K562 (cell line): Measurements from ENCODE around the gene ILF2. TPM values are rescaled to one million over a fixed set of nuclear protein-coding genes. Genes with fewer than 3 reads are reported as not detected.
A peak's percentile ranks its signal among the peaks of the same experiment; 100 is the strongest.

Experiments
- BRD4 ChIP-seq: fragments of 200-600 bp; sonication (generic); IDR thresholded peaks from 2 replicates; pipeline ENCODE4 v1.6.1; 2017; ENCODE audit warnings: inconsistent platforms
- HCFC1 ChIP-seq: IDR thresholded peaks from 2 replicates; pipeline ENCODE4 v1.6.1; 2012; ENCODE audit warnings: low read depth, low read length, improper control_type of control experiment
- HDAC2 ChIP-seq: fragments of 450-650 bp; IDR thresholded peaks from 2 replicates; pipeline ENCODE4 v1.6.1; 2016; ENCODE audit warnings: mild to moderate bottlenecking
- HNRNPLL ChIP-seq: fragments of 200-400 bp; formaldehyde crosslinking; IDR thresholded peaks from 2 replicates; pipeline ENCODE4 v1.6.1; 2017; ENCODE audit warnings: low read length, low read depth, mild to moderate bottlenecking; ENCODE audit not compliant: poor library complexity, severe bottlenecking
- IFI16 ChIP-seq: fragments of 250-450 bp; sonication (Bioruptor Pico); IDR thresholded peaks from 2 replicates; pipeline ENCODE4 v2.1.2; 2022; ENCODE audit warnings: mild to moderate bottlenecking, inconsistent platforms
- JUNB ChIP-seq: fragments of 450-650 bp; formaldehyde crosslinking; conservative IDR thresholded peaks from 2 replicates; pipeline ENCODE4 v1.4.0; 2020; ENCODE audit warnings: mild to moderate bottlenecking
- MAFK ChIP-seq: IDR thresholded peaks from 2 replicates; pipeline ENCODE4 v1.6.1; 2011; ENCODE audit warnings: low read length, improper control_type of control experiment
- NFIX ChIP-seq: fragments of 250-450 bp; sonication (Bioruptor Pico); IDR thresholded peaks from 2 replicates; pipeline ENCODE4 v1.4.0; 2020; ENCODE audit warnings: low read depth, mild to moderate bottlenecking, moderate library complexity
- NUFIP1 ChIP-seq: fragments of 450-650 bp; IDR thresholded peaks from 2 replicates; pipeline ENCODE4 v1.6.1; 2018; ENCODE audit not compliant: partially characterized antibody
- RHOXF2B ChIP-seq: fragments of 250-450 bp; sonication (Bioruptor Pico); conservative IDR thresholded peaks from 2 replicates; pipeline ENCODE4 v1.5.1; 2021
- ZNF586 ChIP-seq: fragments of 450-650 bp; formaldehyde crosslinking; conservative IDR thresholded peaks from 2 replicates; pipeline ENCODE4 v1.4.0; 2020; ENCODE audit warnings: mild to moderate bottlenecking, moderate library complexity
- polyA plus RNA-seq, 8 experiments: library from polyadenylated mRNA; depleted of rRNA in 4 of 8; stranded (reverse) in 5 of 8; unstranded in 3 of 8; fragments of >200 nt; fragmentation: Nextera tagmentation in 2 of 8; fragmentation: Illumina TruSeq in 1 of 8; extraction: Ambion mirVana in 2 of 8; extraction: Trizol in 1 of 8; gene quantifications; 2 replicates each; pipeline versions ENCODE4 v1.2.1 to v1.2.3, GENCODE V29; 2011 to 2014; ENCODE audit warnings: inconsistent platforms in 1 of 8, missing spikeins in 1 of 8
- total RNA-seq, 7 experiments: library from RNA; depleted of rRNA in 6 of 7; stranded (reverse); fragments of >200 nt in 6 of 7; fragmentation: Illumina TruSeq in 2 of 7; extraction: Trizol in 2 of 7; gene quantifications; 2 replicates each; pipeline versions ENCODE4 v1.2.1 to v1.2.3, GENCODE V29; 2011 to 2021; ENCODE audit warnings: low replicate concordance in 1 of 7
- TF ChIP-seq, protein P1 (sequence below): IDR thresholded peaks from 3 replicates; pipeline ENCODE4 v1.6.1; 2011; ENCODE audit warnings: borderline replicate concordance, mild to moderate bottlenecking, moderate library complexity; ENCODE audit not compliant: insufficient read length; ENCODE audit errors: extremely low read depth
- TF ChIP-seq, protein P2 (sequence below): fragments of 250-450 bp; sonication (Bioruptor Pico); IDR thresholded peaks from 2 replicates; pipeline ENCODE4 v1.4.0; 2020; ENCODE audit warnings: borderline replicate concordance
- TF ChIP-seq, protein P3 (sequence below): fragments of 450-650 bp; formaldehyde crosslinking; IDR thresholded peaks from 2 replicates; pipeline ENCODE4 v1.4.0; 2020; ENCODE audit warnings: mild to moderate bottlenecking, mixed read lengths
- TF ChIP-seq, protein P4 (sequence below): fragments of 150-350 bp; IDR thresholded peaks from 2 replicates; pipeline ENCODE4 v1.6.1; 2014; ENCODE audit warnings: low read depth, mild to moderate bottlenecking, low read length, borderline replicate concordance
- TF ChIP-seq, protein P5 (sequence below): fragments of 250-450 bp; sonication (Bioruptor Pico); IDR thresholded peaks from 2 replicates; pipeline ENCODE4 v1.5.0; 2020; ENCODE audit warnings: mild to moderate bottlenecking

The ILF2 gene
- total and polyA plus RNA-seq, 9 of the 15 experiments (the other 6 are each of a cell fraction or from before 2014, with no cell fraction given): 282 to 726 (median 474) TPM

DNA sequence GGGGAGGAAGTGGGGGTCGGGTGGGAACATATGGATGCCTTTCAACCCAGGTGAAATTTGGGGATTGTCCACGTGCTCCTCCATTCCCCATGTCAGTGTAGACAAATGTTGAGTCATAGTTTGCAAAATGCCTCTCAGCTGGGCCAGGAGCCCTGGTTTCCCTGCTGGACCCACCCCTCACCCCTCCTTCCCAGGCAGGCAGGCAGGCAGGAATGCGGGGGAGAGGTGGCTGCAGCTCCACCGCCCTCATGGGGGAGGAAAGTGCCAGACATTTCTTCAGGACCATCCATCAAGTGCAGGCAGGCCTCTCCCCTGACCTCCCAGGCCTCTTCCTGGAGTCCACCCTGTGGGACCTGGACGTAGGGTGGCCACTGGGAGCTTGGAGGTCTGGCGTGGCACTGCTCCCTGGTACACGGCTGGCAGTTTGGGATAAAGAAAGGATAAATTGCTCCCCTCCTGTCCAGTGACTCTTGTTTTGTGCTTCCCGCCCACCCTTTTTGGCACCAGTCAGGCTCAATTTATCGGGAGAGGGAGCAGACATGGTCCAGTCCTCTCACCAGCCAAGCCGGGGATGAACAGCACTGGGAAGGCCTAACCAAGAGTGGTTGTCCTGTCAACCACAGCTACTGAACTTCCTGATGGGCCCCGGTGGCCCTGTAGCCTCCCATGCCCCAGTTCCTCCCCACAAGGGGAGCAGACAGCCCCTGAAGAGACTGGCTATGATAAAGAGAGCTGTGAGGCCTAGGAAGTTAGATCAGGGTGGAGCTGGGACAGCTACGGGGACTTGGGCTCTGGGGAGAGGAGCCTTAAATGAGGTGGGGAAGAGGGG lies 26.6 kb upstream of the ILF2 start (continued):
- TF ChIP-seq, protein P1, sequence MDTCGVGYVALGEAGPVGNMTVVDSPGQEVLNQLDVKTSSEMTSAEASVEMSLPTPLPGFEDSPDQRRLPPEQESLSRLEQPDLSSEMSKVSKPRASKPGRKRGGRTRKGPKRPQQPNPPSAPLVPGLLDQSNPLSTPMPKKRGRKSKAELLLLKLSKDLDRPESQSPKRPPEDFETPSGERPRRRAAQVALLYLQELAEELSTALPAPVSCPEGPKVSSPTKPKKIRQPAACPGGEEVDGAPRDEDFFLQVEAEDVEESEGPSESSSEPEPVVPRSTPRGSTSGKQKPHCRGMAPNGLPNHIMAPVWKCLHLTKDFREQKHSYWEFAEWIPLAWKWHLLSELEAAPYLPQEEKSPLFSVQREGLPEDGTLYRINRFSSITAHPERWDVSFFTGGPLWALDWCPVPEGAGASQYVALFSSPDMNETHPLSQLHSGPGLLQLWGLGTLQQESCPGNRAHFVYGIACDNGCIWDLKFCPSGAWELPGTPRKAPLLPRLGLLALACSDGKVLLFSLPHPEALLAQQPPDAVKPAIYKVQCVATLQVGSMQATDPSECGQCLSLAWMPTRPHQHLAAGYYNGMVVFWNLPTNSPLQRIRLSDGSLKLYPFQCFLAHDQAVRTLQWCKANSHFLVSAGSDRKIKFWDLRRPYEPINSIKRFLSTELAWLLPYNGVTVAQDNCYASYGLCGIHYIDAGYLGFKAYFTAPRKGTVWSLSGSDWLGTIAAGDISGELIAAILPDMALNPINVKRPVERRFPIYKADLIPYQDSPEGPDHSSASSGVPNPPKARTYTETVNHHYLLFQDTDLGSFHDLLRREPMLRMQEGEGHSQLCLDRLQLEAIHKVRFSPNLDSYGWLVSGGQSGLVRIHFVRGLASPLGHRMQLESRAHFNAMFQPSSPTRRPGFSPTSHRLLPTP: no peak
- TF ChIP-seq HCFC1 (peak; percentile 17), MAFK (peak; percentile 48; the same call in 1 of the 2 replicates), HDAC2 (0 out of 2 replicates have a peak, but pooled peaks have one; percentile 13), ZNF586 (no peak), JUNB (CRISPR knock-in tag) (no peak), NUFIP1 (no peak), NFIX (CRISPR knock-in tag) (no peak), IFI16 (no peak), RHOXF2B (CRISPR knock-in tag) (no peak), BRD4 (no peak), HNRNPLL (no peak)
- TF ChIP-seq, protein P2, sequence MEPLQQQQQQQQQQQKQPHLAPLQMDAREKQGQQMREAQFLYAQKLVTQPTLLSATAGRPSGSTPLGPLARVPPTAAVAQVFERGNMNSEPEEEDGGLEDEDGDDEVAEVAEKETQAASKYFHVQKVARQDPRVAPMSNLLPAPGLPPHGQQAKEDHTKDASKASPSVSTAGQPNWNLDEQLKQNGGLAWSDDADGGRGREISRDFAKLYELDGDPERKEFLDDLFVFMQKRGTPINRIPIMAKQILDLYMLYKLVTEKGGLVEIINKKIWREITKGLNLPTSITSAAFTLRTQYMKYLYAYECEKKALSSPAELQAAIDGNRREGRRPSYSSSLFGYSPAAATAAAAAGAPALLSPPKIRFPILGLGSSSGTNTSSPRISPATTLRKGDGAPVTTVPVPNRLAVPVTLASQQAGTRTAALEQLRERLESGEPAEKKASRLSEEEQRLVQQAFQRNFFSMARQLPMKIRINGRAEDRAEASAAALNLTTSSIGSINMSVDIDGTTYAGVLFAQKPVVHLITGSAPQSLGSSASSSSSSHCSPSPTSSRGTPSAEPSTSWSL (CRISPR knock-in tag): no peak
- TF ChIP-seq, protein P3, sequence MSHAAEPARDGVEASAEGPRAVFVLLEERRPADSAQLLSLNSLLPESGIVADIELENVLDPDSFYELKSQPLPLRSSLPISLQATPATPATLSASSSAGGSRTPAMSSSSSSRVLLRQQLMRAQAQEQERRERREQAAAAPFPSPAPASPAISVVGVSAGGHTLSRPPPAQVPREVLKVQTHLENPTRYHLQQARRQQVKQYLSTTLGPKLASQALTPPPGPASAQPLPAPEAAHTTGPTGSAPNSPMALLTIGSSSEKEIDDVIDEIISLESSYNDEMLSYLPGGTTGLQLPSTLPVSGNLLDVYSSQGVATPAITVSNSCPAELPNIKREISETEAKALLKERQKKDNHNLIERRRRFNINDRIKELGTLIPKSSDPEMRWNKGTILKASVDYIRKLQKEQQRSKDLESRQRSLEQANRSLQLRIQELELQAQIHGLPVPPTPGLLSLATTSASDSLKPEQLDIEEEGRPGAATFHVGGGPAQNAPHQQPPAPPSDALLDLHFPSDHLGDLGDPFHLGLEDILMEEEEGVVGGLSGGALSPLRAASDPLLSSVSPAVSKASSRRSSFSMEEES (CRISPR knock-in tag): no peak
- TF ChIP-seq, protein P4, sequence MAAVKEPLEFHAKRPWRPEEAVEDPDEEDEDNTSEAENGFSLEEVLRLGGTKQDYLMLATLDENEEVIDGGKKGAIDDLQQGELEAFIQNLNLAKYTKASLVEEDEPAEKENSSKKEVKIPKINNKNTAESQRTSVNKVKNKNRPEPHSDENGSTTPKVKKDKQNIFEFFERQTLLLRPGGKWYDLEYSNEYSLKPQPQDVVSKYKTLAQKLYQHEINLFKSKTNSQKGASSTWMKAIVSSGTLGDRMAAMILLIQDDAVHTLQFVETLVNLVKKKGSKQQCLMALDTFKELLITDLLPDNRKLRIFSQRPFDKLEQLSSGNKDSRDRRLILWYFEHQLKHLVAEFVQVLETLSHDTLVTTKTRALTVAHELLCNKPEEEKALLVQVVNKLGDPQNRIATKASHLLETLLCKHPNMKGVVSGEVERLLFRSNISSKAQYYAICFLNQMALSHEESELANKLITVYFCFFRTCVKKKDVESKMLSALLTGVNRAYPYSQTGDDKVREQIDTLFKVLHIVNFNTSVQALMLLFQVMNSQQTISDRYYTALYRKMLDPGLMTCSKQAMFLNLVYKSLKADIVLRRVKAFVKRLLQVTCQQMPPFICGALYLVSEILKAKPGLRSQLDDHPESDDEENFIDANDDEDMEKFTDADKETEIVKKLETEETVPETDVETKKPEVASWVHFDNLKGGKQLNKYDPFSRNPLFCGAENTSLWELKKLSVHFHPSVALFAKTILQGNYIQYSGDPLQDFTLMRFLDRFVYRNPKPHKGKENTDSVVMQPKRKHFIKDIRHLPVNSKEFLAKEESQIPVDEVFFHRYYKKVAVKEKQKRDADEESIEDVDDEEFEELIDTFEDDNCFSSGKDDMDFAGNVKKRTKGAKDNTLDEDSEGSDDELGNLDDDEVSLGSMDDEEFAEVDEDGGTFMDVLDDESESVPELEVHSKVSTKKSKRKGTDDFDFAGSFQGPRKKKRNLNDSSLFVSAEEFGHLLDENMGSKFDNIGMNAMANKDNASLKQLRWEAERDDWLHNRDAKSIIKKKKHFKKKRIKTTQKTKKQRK: no peak
- TF ChIP-seq, protein P5, sequence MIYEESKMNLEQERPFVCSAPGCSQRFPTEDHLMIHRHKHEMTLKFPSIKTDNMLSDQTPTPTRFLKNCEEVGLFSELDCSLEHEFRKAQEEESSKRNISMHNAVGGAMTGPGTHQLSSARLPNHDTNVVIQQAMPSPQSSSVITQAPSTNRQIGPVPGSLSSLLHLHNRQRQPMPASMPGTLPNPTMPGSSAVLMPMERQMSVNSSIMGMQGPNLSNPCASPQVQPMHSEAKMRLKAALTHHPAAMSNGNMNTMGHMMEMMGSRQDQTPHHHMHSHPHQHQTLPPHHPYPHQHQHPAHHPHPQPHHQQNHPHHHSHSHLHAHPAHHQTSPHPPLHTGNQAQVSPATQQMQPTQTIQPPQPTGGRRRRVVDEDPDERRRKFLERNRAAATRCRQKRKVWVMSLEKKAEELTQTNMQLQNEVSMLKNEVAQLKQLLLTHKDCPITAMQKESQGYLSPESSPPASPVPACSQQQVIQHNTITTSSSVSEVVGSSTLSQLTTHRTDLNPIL (CRISPR knock-in tag): no peak
